GM12801 (cell line): Measurements from ENCODE around the gene SOX12.

ENCODE experiments used
- CTCF ChIP-seq: IDR thresholded peaks from one replicate; pipeline ENCODE4 v1.5.1; 2011; ENCODE audit warnings: control low read depth; ENCODE audit not compliant: insufficient read length; ENCODE audit errors: extremely low read depth

Gene SOX12

GRCh38 chr20:284172-284571 is 41.2 kb upstream of the SOX12 start:
- no peak for TF ChIP-seq CTCF

- TF ChIP-seq CTCF, result no peak
These were observed 38.8 kb upstream of the SOX12 start for GRCh38 chr20:286508-286907.

- TF ChIP-seq CTCF, result no peak
These were observed 36.2 kb upstream of the SOX12 start for GRCh38 chr20:288956-289692.

GRCh38 chr20:289693-290083 is 35.7 kb upstream of the SOX12 start:
- TF ChIP-seq CTCF, result no peak

- TF ChIP-seq CTCF, result no peak
These were observed 35.1 kb upstream of the SOX12 start, which contains the start of gene C20orf96 for GRCh38 chr20:290084-290831. C20orf96 (minus strand) TSS chr20:290750; CDS start chr20:290610, 140 bp downstream.

- no peak for TF ChIP-seq CTCF
These were observed 30.8 kb upstream of the SOX12 start for GRCh38 chr20:294602-295001.

GRCh38 chr20:295804-296203 is 29.5 kb upstream of the SOX12 start:
- no peak for TF ChIP-seq CTCF
